ENCODE results near the gene ANKRD30A. TPM values are rescaled to one million over a fixed set of nuclear protein-coding genes. Genes with fewer than 3 reads are reported as not detected.

Gene ANKRD30A
- total RNA-seq, 2 donors from 2014 or later, result not detected

- Histone ChIP-seq H3K9ac (ENCODE audit: low read depth in 2 of 2, low read length in 2 of 2) (no peak overlapping the region), H3K27me3 (no peaks in the 10 kb centered on the region), H3K4me1 (no peaks in the 10 kb centered on the region), H3K9me3 (no peaks in the 10 kb centered on the region), H3K27ac (no peak overlapping the region), H3K4me3 (no peak overlapping the region), H3K36me3 (no peaks in the 10 kb centered on the region)
- TF ChIP-seq, protein P1, sequence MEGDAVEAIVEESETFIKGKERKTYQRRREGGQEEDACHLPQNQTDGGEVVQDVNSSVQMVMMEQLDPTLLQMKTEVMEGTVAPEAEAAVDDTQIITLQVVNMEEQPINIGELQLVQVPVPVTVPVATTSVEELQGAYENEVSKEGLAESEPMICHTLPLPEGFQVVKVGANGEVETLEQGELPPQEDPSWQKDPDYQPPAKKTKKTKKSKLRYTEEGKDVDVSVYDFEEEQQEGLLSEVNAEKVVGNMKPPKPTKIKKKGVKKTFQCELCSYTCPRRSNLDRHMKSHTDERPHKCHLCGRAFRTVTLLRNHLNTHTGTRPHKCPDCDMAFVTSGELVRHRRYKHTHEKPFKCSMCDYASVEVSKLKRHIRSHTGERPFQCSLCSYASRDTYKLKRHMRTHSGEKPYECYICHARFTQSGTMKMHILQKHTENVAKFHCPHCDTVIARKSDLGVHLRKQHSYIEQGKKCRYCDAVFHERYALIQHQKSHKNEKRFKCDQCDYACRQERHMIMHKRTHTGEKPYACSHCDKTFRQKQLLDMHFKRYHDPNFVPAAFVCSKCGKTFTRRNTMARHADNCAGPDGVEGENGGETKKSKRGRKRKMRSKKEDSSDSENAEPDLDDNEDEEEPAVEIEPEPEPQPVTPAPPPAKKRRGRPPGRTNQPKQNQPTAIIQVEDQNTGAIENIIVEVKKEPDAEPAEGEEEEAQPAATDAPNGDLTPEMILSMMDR (IDR thresholded peaks at IDR 0.05), result no peak
- intact Hi-C loops (cut with DNase I), result no loop called here
- no peak for DNase-seq
These were observed 275.8 kb downstream of the ANKRD30A start for GRCh38 chr10:37401225-37401624.

DNA sequence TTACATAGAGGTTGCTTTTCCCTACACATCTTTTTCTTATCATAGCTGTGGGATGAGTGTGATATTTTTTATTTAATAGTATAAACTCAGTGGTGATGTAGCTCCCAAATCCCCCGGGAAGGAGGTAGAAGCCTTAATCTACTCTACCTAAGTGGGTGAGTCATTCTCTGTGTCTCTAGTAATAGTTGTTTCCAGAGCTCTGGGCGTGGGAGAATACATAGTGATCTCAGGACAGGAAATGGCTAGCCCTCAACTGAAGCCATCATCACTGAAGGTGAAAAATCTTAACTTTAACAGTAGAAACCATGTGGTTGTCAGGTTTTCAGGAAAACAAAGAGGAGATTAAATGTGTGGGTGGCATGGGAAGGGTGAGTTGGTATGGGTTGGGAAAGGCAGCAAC, 278.4 kb downstream of the ANKRD30A start:
- Histone ChIP-seq H3K4me1 (no peaks in the 10 kb centered on the region), H3K9me3 (no peaks in the 10 kb centered on the region), H3K4me3 (no peak overlapping the region), H3K27me3 (no peaks in the 10 kb centered on the region), H3K9ac (ENCODE audit: low read depth in 2 of 2, low read length in 2 of 2) (no peak overlapping the region), H3K27ac (no peak overlapping the region), H3K36me3 (no peaks in the 10 kb centered on the region)
- DNase-seq, result no peak
- intact Hi-C loops (cut with DNase I), result no loop called here
- TF ChIP-seq, protein P1 (IDR thresholded peaks at IDR 0.05), result no peak
